ENCODE results near the gene MYLK.

GRCh38 chr3:123722456-123722855 is 161.7 kb downstream of the MYLK start:
- no peak for TF ChIP-seq EP300 (IDR thresholded peaks at IDR 0.05)
- TF ChIP-seq CTCF (IDR thresholded peaks at IDR 0.05) = no peak
- no peak for TF ChIP-seq POLR2A (IDR thresholded peaks at IDR 0.05)
- no peak for TF ChIP-seq POLR2AphosphoS5 (IDR thresholded peaks at IDR 0.05)

All from suprapubic skin (tissue), 4 donors.